DND-41 (cell line): Measurements from ENCODE around the gene TMEM9B.

Source experiments
- ATAC-seq: fragments of 200-7000 bp; cut with Tn5 transposase; 3 replicates; pipeline ENCODE4 v1.9.1; 2021; ENCODE audit warnings: low read depth; ENCODE audit not compliant: insufficient read depth
- DNase-seq: peaks from one replicate; pipeline ENCODE4 v3.0.0-alpha.2; 2020
- H2AFZ ChIP-seq: 2 replicates; pipeline ENCODE4 v1.6.0; 2012; ENCODE audit warnings: low read depth, low read length
- H3K27ac ChIP-seq: 2 replicates; pipeline ENCODE4 v1.5.1; 2012; ENCODE audit warnings: low read length, inconsistent platforms
- H3K27me3 ChIP-seq: fragments of 200-600 bp; sonication (generic); 2 replicates; pipeline ENCODE4 v1.6.0; 2012; ENCODE audit warnings: low read length, mild to moderate bottlenecking, inconsistent platforms; ENCODE audit not compliant: insufficient read depth, poor library complexity
- H3K36me3 ChIP-seq: 2 replicates; pipeline ENCODE4 v1.5.1; 2012; ENCODE audit warnings: low read length, inconsistent platforms; ENCODE audit not compliant: insufficient read depth
- H3K4me1 ChIP-seq: 2 replicates; pipeline ENCODE4 v1.5.1; 2012; ENCODE audit warnings: mild to moderate bottlenecking, low read length; ENCODE audit not compliant: insufficient read depth
- H3K4me2 ChIP-seq: 2 replicates; pipeline ENCODE4 v1.6.0; 2012; ENCODE audit warnings: mild to moderate bottlenecking, moderate library complexity, low read length, inconsistent platforms; ENCODE audit not compliant: insufficient read depth
- H3K4me3 ChIP-seq, 2 experiments: fragments of 200-600 bp in 1 of 2; shearing (Covaris generic) in 1 of 2; 2 replicates each; pipeline ENCODE4 v1.5.1; 2012 to 2016; ENCODE audit warnings: inconsistent platforms in 2 of 2, low read length in 2 of 2, mild to moderate bottlenecking in 2 of 2, low read depth in 1 of 2, moderate library complexity in 1 of 2
- H3K79me2 ChIP-seq: 2 replicates; pipeline ENCODE4 v1.6.0; 2012; ENCODE audit warnings: low read length, inconsistent platforms; ENCODE audit not compliant: insufficient read depth
- H3K9ac ChIP-seq: 2 replicates; pipeline ENCODE4 v1.6.0; 2012; ENCODE audit warnings: low read depth, mild to moderate bottlenecking, inconsistent platforms, low read length, moderate library complexity
- H3K9me3 ChIP-seq: 2 replicates; pipeline ENCODE4 v1.5.1; 2012; ENCODE audit warnings: low read length, moderate library complexity, mild to moderate bottlenecking, inconsistent platforms; ENCODE audit not compliant: insufficient read depth, severe bottlenecking
- H4K20me1 ChIP-seq: 2 replicates; pipeline ENCODE4 v1.6.0; 2012; ENCODE audit warnings: low read length; ENCODE audit not compliant: insufficient read depth
- CTCF ChIP-seq: IDR thresholded peaks from 2 replicates; pipeline ENCODE4 v1.5.1; 2012; ENCODE audit warnings: borderline replicate concordance, low read length, moderate library complexity, mild to moderate bottlenecking; ENCODE audit not compliant: poor library complexity, severe bottlenecking; ENCODE audit errors: extremely low read depth
- EZH2 ChIP-seq: IDR thresholded peaks from 3 replicates; pipeline ENCODE4 v1.6.1; 2012; ENCODE audit warnings: borderline replicate concordance, low read depth, mild to moderate bottlenecking, moderate library complexity, low read length, inconsistent platforms; ENCODE audit not compliant: severe bottlenecking

Gene TMEM9B

GRCh38 chr11:8899119-8899753, 65.0 kb downstream of the TMEM9B start:
- TF ChIP-seq EZH2 (no peak), CTCF (no peak)
- H3K36me3 ChIP-seq: no peaks in the 10 kb centered on the region
- H3K27ac ChIP-seq: no peak overlapping the region
- no peak overlapping the region for H3K4me2 ChIP-seq
- no peaks in the 10 kb centered on the region for H3K27me3 ChIP-seq
- no peaks in the 10 kb centered on the region for H4K20me1 ChIP-seq
- no peaks in the 10 kb centered on the region for H3K4me1 ChIP-seq
- DNase-seq: no peak
- H3K4me3 ChIP-seq: no peak overlapping the region
- peaks cover 10% of the 10 kb centered on the region for H3K9me3 ChIP-seq
- no peak for ATAC-seq
- no peaks in the 10 kb centered on the region for H3K79me2 ChIP-seq
- H3K9ac ChIP-seq: no peak overlapping the region
- no peak overlapping the region for H2AFZ ChIP-seq
